HG02884 (cell line): Measurements from ENCODE around the gene PSMG3.

Experiments used
- ATAC-seq: cut with Tn5 transposase; IDR thresholded peaks from one replicate; pipeline ENCODE4 v1.9.1; 2021; ENCODE audit warnings: mild to moderate bottlenecking, moderate library complexity; ENCODE audit not compliant: unreplicated experiment

PSMG3 gene

DNA sequence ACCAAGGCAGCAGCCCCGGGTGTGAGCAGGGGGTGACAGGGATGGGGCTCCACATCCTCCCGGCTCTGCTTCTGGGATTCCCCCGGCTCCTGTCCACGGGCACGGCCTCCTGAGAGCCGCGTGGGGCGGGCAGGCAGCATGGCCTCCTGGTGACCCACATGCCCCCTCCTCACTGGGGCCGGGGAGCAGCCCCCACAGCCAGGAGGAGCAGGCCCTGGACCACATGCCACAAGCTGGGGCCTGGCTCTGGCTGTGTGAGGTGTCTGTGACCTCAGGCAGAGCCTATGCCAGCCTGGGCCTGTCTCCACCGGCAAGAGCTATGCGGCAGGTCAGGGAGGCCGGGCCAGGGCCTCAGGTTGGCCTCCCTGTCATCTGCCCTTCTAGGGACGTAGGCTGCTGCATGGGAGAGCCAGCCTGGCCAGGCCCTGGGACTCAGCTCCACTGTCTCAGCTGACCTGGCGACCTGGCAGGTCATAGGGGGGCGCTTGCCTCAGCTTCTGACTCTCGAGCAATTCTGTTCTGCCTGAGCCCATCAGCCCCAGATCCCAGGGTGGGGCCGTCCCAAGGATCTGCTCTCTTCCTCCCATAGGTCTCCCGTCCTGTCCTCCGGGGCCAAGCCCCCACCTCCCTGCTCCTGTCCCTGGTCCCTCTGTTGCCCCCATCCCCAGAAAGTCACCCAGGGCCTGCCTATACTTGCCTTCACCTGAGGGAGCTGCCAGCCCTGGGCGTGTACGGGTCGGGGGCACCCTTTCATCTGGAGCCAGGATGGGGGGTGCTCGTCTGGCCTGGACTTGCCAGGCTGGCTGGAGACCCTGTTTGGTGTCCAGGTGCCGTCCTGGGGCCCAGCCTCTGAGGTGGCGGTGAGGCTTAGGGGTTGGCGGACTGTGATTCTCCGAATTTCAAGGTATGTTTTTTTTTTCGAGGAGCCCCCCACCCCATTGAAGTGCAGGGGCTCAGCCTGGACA is 9.9 kb downstream of the PSMG3 start:
- no peak for ATAC-seq

DNA sequence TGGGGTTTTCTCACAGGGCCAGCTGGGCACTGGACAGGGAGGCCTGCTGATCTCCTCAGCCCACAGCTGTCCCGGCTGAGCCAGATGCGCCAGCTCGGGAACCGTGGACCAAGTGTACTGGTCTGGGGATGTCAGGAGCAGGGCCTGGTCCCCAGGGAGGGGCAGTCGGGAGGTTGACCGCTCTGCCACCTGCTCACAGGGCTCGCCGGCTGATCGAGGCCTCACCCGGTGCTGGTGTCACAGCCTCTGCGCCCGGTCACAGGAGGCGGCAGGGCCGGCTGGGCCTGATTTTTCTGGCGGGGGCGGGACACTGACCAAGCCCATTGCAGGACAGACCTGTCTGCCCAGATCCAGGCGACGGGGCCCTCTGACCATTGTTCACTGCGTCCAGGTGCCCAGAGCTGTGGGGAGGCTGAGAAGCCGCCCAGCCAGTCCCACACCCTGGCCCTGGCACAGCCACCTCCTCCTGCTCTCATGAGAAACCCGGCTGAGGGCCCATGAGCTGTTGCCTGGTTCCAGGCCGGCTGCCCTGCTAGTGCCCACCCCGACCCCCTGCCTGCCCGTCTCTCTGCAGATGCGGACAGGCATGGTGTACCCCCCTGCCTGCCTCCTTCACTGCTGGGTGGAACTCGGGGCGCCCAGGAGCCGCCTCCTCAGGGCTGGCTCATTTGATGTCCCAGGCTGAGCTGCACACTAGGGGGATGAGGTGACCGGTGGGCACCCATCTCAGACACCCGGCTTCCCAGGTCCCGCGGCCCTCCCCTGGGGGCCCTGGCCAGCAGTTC is 10.8 kb downstream of the PSMG3 start:
- ATAC-seq, result no peak

DNA sequence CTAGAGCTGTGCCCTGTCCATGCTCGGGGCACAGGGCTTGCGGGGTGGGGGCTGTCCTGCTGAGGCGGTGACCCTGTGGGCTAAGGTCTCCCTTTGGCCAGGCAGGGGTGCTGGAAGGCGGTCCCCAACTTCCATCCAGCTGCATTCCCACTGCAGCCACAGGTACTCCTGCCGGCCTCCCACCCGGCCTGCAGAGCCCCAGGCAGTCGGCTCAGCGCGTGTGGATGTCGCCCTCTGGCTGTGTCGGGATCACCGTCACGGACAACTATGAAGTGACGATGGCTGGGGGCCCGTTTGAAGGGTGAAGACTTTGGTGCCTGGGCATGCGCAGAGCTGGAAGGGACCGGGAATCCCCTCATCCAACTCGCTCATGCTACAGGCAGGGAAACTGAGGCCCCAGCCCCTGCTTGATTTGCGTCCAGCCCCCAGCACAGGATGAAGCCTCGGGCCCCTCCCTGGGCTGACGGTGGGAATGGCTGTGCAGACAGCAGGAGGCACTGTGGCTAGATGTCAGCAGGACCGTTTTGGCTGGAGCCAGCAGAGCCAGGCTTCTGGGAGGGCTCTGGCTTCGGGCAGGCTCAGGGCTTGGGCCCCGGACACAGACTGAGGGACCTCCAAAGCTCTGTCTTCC is 11.5 kb downstream of the PSMG3 start:
- ATAC-seq, result no peak

DNA sequence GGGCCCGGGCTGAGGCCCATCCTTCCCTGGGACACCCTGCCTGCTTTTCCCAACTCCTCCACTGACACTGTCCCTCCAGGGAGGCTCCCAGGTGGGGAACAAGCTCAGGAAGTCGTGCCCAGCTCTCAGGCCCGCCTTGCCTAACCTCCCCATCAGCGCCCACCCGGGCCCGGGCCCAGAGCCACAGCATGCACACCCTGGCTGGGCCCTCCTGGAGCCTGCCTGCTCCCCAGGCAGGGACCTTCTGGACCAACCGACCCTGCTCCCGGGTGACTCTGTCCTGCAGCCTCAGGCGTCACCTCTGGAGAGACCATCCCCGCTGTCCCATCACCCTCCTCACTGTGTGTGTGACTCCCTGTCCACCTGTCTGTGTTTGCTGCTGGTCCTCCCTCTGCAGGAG is 12.1 kb downstream of the PSMG3 start:
- ATAC-seq, result no peak

DNA sequence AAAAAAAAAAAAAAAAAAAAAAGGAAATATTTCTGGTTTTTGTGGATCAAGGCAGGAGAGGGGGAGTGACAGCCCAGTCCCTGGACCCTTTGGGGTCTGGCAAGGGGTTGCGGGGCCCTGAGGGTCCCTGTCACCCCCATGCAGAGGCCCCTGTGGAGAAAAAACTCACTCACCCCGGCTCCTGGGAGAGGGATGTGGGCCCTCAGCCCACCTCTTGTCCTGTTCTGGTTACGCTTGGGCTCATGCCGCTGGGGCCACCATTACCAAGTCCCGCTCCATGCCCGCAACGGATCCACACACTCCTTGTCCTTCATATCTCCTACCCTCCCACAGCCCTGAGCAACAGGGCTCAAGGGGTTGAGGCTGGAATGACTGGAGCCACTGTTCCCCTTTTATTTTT is 12.8 kb downstream of the PSMG3 start:
- no peak for ATAC-seq

DNA sequence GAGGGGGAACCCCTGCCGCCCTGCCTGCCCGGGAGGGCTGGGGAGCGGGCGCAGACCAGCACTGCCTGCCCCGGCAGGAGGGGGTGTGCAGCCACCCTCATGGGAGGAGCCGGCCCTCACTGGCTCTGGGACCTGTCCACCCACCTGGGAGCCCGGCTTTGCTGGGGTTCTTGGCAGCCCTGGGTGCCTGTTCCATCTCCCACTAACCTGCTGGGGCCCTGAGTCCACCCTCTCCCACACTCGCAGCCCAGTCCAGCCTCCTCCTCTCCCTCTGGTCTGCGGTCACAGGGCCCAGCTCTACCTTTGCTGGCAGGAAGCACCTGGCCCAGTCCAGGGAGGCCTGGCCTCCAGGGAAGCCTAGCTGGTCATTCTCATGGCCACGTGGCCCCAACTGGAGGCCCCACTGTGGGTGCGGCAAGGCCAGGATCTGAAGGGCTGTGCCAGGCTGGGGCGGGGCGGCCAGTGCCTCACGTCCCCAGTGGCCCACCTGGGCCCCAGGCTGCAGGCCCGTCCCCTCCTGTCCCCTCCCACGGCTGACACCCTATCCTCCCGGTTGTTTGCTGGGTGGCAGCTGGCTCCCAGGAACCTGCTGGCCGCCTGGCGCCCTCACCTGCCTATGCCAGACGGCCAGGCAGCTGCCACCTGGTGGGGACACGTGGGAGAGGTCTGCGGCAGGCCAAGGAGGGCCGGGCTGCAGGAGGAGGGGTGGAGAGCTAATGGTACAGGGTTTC is 13.9 kb downstream of the PSMG3 start, which contains the start of gene TMEM184A:
Gene TMEM184A, minus strand, starts transcription at position 393 of the 731 bp plus-strand sequence. CDS start 721 bp downstream, outside the sequence.
- ATAC-seq, result no peak

DNA sequence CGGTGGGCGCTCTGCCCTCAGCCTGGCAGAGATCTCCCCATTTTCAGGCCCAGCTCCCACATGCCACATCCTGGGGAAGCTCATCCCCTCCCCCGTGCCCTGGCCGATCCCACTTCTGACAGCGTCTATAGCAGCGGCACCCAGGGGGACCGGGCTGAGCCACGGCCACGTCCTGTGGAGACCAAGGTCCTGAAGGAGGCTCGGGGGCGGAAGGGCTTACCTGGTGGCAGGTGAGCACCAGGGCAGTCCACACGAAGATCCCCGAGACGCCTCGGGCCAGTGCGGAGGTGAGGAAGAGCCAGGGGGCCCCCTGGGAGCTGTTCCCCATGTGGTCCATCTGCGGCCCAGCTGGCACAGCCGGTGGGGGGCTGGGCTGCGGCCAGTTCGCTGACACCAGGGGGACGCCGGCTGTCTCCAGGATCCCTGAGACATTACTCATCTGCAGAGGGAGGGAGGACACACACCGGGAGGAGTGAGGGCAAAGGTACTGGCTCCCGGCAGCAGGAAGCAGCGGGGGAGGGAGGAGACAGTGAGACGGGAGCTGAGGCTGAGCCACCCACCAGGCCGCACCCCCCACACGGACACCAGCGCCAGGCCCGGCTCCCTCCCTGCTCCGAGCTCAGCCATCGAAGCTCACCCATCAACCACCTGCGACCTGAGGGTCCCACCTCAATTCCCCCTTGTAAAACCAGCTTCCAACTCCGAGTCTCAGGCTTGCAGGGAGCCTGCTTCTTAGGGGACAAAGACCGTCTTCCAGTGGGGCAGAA is 14.6 kb downstream of the PSMG3 start:
- ATAC-seq, result no peak

DNA sequence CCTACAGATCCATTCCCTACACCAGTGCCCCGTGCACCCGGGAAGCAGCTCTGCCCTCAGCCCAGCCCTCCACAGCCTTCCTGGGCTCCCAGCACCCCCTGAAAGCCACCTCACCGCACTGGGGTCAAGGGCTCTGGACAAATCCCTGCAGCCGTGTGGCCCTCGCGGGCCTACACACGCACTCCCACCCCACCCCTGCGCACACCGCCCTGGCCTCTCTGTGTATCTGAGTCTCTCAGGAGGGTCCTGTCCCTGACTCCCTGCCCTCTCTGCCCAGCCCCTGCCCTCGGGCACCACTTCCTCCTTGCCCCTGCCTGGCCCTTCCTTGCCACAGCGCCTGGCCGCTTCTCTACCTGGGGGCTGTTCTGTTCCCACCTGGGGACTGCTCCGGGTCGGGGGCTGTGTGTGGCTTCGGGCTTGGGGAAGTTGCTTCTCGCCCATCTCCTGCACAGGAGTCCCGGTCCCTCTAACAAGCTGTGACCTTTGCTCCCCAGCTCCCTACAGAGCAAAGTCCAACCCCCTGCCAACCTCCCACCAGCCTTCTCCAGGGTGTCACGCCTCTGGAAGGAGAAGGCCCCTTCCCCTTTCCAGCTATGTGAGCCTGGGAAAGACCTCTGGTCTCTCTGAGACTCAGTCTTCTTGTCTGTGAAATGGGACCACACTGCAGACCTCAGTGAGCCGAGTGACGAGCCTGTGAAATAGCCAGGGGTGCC is 15.3 kb downstream of the PSMG3 start:
- no peak for ATAC-seq

DNA sequence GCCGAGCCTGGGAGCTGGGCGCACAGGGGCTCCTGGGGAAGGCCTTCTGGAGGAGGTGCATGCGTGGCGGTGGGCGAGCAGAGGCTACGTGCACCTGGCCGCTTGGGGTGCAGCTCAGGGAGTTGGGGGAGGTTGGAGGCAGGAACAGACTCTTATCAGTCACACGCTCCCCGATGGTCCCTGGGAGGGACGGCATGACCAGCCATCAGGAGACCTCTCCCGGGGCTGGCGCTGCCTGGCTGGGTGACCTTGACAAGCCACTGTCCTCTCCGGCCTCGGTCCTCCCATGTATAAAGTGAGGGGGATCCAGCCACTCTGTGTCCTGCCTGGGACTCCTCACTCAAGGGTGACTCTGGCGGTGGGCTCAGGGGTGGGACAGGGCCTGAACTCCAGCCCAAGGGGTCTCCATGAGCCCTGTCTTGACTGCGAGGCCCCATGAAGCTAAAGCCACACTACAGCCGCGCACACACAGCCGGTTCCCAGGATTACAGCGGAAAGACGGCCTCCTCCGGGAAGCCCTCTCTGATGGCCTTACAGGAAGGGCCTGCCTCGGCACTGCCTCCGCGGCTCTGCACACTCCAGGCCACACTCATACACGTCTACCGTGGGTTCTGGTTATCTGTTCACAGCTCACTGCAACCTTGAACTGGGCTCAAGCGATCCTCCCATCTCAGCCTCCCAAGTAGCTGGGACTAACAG is 16.2 kb downstream of the PSMG3 start:
- ATAC-seq, result no peak

DNA sequence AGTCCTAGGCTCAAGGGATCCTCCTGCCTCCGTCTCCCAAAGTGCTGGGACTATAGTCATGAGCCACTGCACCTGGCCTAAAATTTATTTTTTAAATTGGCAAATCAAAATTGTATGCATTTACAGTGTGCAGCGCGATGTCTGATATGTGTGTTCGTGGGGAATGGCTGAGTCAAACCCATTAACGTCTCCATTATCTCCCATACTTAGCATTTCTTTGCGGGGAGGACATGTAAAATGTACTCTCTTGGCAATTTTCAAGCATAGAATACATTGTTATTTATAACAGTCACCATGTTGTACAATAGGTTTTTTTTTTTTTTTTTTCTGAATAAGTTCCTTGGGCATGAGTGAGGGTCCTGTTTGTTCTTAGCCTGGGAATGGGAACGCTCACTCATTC is 17.6 kb downstream of the PSMG3 start:
- no peak for ATAC-seq

DNA sequence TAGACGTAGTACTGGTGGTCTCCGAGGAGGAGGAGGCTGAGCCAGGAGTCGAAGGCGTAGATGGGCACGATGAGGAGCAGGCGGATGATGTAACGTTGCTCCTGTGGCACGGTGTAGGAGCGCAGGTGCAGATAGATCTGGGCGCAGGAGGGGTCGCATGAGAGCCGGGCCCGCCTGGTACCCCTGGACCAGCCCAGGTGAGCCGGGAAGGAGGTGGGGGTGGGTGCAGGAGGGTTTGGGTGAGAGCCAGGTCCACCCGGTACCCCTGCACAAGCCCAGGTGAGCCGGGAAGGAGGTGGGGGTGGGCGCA is 19.0 kb downstream of the PSMG3 start:
- ATAC-seq, result no peak

DNA sequence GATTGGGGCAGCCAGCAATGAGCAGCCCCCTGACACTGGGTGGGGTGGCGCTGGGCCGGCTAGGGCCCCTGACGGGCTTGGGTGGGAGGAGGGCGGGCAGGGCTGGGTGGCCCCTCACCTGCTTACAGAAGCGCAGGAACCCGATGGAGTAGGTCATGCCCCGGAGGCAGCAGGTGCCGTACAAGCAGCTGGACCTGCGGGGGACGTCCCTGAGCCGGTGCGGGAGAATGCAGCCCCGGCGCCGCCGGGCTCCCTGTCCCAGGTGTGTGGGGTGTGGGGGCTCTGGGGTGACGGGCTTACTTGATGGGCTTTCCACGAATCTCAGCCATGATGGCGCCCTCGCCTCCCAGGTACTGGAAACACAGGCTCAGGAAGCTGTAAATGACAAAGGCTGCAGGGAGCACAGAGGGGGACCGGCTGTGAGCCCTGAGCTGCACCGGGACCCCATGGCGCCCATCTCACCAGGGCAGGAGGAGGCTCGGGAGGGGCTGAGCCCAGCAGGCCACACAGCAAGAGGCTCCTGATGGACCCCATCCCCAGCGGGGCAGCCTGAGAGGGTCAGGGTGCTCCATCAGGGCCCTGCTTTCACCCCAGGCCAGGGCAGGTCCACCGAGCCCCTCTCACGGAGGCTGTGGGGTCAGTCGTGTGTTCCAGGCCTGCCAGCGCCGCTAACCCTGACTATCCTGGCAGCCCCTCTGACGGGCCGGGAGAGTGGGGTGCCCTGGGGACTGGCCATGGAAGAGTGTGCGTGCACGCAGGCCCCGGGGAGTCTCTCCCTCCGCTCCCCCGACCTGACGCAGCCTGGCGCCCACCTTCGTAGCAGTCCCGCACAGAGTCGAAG is 19.6 kb downstream of the PSMG3 start:
- ATAC-seq, result no peak

DNA sequence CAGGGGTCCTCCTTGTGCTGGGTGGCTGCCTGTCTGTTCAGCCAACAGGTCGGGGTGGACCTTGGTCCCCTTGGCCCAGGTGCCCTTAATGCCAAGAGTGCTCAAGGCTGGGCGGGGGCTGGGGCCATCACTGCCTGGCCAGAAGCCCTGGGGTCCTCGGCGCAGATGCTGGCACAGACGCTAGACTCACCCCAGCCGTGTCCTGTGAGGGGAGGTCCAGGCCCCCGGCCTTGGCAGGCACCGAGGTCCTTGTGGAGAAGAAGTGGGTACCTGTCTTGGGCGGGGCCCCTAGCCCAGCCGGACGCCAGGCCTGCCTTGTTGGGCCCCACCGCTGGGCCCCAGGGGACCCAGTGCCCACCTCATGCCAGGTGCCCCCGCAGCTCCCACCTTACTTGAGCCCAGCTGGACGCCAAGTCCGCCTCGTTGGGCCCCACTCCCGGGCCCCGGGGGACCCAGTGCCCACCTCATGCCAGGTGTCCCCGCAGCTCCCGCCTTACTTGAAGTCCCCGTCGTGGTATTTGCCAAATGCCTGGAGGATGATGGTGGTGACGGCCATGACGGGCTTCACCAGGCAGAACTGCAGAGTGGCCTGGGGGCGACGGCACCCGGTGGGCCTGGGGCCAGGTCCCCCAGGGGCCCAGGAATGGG is 20.4 kb downstream of the PSMG3 start:
- ATAC-seq, result no peak

DNA sequence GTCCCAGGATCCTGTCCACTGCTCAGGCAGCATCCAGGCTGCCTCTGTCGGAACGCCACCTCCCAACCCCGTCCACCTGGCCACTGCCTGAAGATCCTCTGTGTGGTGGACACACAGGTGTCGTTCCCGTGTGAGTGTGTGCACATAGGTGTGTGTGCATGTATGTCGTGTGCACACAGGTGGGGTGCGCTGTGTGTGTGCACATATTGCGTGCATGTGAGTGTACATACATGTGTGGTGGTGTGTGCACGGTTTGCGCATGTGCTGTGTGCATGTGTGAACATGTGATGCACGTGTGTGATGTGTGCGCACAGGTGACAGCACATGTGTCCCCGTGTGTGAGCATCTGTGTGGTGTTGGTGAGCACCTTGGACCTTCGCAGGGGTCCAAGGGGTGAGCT is 20.9 kb downstream of the PSMG3 start:
- ATAC-seq, result no peak

DNA sequence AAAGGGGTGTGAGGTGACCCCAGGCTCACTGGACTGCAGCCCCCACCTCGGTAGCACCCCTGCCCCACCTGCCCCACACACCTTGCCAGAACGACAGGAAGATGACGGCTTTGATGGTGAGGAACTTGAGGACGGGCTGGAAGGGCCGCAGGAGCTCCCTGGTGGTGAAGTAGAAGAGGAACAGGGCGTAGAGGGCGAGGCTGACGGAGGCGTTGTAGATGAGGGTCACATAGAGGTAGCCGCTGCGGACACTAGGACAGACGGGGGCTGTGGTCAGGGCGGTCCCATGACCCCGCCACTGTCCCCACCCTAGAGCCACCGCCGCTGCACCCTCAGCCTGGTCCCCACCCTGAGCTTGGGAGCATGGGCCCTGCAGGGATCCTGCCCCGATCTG is 21.4 kb downstream of the PSMG3 start:
- ATAC-seq, result no peak

DNA sequence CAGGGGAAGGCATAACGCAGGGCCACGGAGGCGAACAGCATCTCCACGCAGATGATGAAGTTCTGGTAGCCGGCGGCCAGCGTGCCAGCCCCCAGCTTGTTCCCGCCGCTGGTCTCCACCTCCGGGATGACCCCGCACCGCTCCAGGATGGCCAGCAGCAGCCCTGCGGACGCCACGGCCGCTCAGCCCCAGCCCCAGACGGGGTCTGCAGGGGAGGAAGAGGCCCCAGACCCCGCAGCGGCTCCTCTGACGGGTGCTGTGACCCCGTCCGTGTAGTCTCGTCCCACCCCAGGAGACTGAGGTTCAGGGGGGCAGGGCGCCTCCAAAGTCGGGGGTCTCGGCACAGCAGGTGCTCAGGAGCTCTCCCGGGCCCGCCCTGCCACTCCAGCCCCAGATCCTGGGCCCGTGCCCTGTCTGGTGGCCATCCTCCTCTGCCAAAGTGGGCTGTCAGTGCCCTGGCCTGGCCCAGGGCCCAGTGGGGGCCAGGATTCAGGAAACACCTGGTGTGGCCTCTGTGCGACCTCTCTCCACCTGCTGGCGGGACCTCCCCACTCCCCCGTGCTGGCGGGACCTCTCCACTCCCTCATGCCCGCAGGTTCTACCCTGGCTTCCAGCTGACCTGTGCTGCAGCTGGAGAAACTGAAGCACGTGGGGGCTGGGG is 21.9 kb downstream of the PSMG3 start:
- no peak for ATAC-seq
